Thyroid gland (tissue), 4 donors: ENCODE data around the gene RNF31. TPM values are rescaled to one million over a fixed set of nuclear protein-coding genes. Genes with fewer than 3 reads are reported as not detected.
A peak's percentile ranks its signal among the peaks of the same experiment; 100 is the strongest.
"Not testable (repeated sequence)": the region's sequence is repeated elsewhere in the genome, so short reads cannot be mapped to it uniquely, and the experiment has no call there.

ENCODE experiments used
- DNase-seq, 2 donors: peaks; one replicate each; pipeline ENCODE4 v3.0.0-alpha.2; 2019
- H3K27ac ChIP-seq, 3 donors: fragments of 200-600 bp; sonication (generic); 1 replicate in 2 of 3; 2 replicates in 1 of 3; pipeline ENCODE4 v1.5.1; 2016 to 2019; ENCODE audit warnings: mild to moderate bottlenecking in 1 of 3, moderate library complexity in 1 of 3
- H3K27me3 ChIP-seq: fragments of 200-600 bp; sonication (generic); one replicate; pipeline ENCODE4 v1.5.1; 2019
- H3K36me3 ChIP-seq, 2 donors: fragments of 200-600 bp; sonication (generic); one replicate each; pipeline ENCODE4 v1.5.1; 2016 to 2019
- H3K4me1 ChIP-seq, 2 donors: fragments of 200-600 bp; sonication (generic); one replicate each; pipeline ENCODE4 v1.5.1; 2017 to 2019
- H3K4me3 ChIP-seq, 3 donors: fragments of 200-600 bp; sonication (generic); replicated peaks in 1 of 3; 1 replicate in 2 of 3; 2 replicates in 1 of 3; pipeline ENCODE4 v1.5.1; 2016; ENCODE audit warnings: mild to moderate bottlenecking in 1 of 3
- H3K9me3 ChIP-seq: fragments of 200-600 bp; sonication (generic); one replicate; pipeline ENCODE4 v1.5.1; 2017
- POLR2A ChIP-seq, 2 donors: fragments of 450-650 bp; IDR thresholded peaks; one replicate each; pipeline ENCODE4 v1.6.1; 2017; ENCODE audit warnings: antibody characterized with exemption in 2 of 2, mild to moderate bottlenecking in 2 of 2, moderate library complexity in 1 of 2
- WGBS, 2 donors: methylation state at CpG; one replicate each; pipeline ENCODE4 v1.1.5; 2017; 5-methylcytosine and 5-hydroxymethylcytosine counted together
- intact Hi-C: fragments of 100-400 bp; cut with DNase I; formaldehyde crosslinking; loops from one replicate; pipeline ENCODE4 v1.15.1; 2023
- total RNA-seq, 4 donors: library from RNA; depleted of rRNA; stranded (reverse); fragments of >200 nt; gene quantifications; one replicate each; pipeline ENCODE4 v1.2.3, GENCODE V29; 2016
- TF ChIP-seq, protein P1 (sequence below), 6 experiments: fragments of 200-600 bp in 3 of 6; fragments of 450-650 bp in 3 of 6; sonication (generic) in 3 of 6; IDR thresholded peaks; one replicate each; pipeline ENCODE4 v1.5.1; 2016 to 2019; ENCODE audit warnings: antibody characterized with exemption in 6 of 6, mild to moderate bottlenecking in 2 of 6, inconsistent platforms in 1 of 6, moderate library complexity in 1 of 6

The RNF31 gene
- total RNA-seq, 4 donors from 2014 or later = 30.6 to 106 (median 67.6) TPM

DNA sequence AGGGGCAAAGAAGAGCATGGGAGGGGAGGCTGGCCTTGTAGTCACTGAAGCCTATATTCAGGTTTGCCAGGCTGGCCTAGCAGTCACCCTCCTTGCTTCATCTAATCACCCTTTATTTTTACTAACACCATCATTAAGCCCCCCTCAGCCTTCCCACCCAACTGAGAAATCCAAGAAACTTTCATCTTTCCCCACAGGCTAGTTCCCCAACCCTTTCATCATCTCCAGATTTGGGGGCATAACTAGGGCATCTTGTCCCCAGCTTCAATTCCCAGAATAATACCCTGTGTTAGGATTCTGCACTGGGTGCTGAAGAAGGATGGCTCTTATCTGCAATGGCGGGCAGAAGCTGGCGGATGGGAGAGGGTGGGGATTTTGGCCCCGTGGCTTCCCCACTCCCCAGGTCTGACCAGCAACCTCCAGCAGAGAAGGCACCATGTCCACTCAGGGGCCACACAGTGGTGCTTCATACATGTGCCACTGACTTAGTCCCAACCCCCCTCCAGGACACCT, 46.3 kb upstream of the RNF31 start:
- Histone ChIP-seq H3K27me3 (no peaks in the 10 kb centered on the region), H3K27ac (no peak overlapping the region), H3K9me3 (no peaks in the 10 kb centered on the region), H3K4me1 (peaks cover 5 to 7% of the 10 kb centered on the region in 2 donors), H3K4me3 (no peak overlapping the region), H3K36me3 (peaks cover 0 to 18% of the 10 kb centered on the region in 2 donors)
- intact Hi-C loops = no loop called here
- DNase-seq = no peak
- TF ChIP-seq POLR2A (IDR thresholded peaks at IDR 0.05) = no peak
- TF ChIP-seq, protein P1, sequence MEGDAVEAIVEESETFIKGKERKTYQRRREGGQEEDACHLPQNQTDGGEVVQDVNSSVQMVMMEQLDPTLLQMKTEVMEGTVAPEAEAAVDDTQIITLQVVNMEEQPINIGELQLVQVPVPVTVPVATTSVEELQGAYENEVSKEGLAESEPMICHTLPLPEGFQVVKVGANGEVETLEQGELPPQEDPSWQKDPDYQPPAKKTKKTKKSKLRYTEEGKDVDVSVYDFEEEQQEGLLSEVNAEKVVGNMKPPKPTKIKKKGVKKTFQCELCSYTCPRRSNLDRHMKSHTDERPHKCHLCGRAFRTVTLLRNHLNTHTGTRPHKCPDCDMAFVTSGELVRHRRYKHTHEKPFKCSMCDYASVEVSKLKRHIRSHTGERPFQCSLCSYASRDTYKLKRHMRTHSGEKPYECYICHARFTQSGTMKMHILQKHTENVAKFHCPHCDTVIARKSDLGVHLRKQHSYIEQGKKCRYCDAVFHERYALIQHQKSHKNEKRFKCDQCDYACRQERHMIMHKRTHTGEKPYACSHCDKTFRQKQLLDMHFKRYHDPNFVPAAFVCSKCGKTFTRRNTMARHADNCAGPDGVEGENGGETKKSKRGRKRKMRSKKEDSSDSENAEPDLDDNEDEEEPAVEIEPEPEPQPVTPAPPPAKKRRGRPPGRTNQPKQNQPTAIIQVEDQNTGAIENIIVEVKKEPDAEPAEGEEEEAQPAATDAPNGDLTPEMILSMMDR (IDR thresholded peaks at IDR 0.05) = no peak
- WGBS, 2 donors = 93 to 100% methylated on average over 3 of the region's 3 CpGs

DNA sequence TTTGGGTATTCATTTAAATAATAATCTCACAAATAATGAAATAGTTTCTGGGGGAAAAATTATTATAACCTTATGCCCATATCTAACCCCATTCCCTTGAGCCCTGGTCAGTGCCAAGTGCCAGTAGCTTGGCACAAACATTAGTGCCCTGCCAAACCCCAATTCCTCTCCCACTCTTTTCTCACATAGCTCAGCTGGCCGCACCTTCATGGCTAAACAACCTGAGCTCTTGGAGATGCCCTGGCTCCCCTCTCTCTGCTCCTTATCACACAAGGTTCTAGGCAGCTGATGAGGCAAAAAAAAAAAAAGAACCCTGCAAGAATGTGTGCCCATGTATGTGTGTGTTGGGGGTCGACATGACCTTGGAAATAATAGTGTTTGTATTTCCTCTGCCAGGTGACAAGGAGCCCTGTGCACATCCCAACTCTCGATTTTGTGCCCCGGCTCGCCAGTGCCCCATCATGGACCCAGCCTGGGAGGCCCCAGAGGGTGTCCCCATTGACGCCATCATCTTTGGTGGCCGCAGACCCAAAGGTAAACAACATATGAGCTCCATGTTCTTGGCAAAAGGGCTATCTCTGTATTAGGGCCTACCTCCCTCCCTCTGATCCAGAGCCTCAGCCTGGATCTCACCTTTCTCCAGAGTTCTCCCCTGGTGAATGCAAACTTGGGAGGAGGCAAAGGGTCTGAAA, 44.8 kb upstream of the RNF31 start:
- Histone ChIP-seq H3K4me3 (no peak overlapping the region), H3K9me3 (no peaks in the 10 kb centered on the region), H3K27me3 (no peaks in the 10 kb centered on the region), H3K27ac (no peak overlapping the region), H3K4me1 (peaks cover 15 to 21% of the 10 kb centered on the region in 2 donors), H3K36me3 (peaks cover 0 to 18% of the 10 kb centered on the region in 2 donors)
- 84 to 92% methylated on average over 7 of the region's 7 CpGs for WGBS, 2 donors
- no peak for DNase-seq
- no peak for TF ChIP-seq POLR2A (IDR thresholded peaks at IDR 0.05)
- intact Hi-C loops = no loop called here

DNA sequence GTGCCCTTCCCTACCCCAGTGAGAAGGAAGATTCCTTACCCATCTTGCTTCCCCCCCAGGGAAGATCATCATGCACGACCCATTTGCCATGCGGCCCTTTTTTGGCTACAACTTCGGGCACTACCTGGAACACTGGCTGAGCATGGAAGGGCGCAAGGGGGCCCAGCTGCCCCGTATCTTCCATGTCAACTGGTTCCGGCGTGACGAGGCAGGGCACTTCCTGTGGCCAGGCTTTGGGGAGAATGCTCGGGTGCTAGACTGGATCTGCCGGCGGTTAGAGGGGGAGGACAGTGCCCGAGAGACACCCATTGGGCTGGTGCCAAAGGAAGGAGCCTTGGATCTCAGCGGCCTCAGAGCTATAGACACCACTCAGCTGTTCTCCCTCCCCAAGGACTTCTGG, 43.8 kb upstream of the RNF31 start:
- Histone ChIP-seq H3K9me3 (no peaks in the 10 kb centered on the region), H3K27me3 (no peaks in the 10 kb centered on the region), H3K4me3 (no peak overlapping the region), H3K4me1 (peaks cover 15 to 25% of the 10 kb centered on the region in 2 donors), H3K27ac (no peak overlapping the region), H3K36me3 (peaks cover 0 to 12% of the 10 kb centered on the region in 2 donors)
- intact Hi-C loops = no loop called here
- WGBS, 2 donors = 90 to 93% methylated on average over 6 to 12 of the region's 13 CpGs
- no peak for DNase-seq
- no peak for TF ChIP-seq POLR2A (IDR thresholded peaks at IDR 0.05)
- TF ChIP-seq, protein P1 (IDR thresholded peaks at IDR 0.05) = no peak

DNA sequence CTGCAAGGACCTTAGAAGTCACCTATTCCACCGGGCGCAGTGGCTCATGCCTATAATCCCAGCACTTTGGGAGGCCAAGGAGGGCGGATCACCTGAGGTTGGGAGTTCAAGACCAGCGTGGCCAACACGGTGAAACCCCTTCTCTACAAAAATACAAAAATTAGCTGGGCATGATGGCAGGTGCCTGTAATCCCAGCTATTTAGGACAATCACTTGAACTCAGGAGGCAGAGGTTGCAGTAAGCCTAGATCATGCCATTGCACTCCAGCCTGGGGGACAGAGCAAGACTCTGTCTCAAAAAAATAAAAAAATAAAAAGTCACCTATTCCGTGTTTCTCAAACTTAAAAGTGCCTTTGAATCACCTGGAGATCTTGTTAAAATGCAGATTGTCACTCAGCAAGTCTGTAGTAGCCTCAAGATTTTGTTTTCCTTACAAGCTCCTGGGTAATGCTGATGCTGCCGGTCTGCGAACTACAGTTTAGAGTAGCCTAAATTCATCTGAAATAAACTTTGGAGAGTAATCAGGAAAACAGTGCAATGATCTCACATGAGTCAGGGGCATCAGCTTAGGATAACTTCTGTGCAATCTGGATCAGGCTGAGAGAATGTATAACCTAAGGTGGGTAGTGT, 41.6 kb upstream of the RNF31 start:
- Histone ChIP-seq H3K4me1 (peaks cover 15 to 28% of the 10 kb centered on the region in 2 donors), H3K27ac (peak overlapping the region; percentile 77 to 88 (median 79))
- intact Hi-C loops = loop anchor here (5.0 kb wide), 1 partner anchor 48 kb away; no protein-coding TSS in a partner anchor
- DNase-seq, H3K36me3 ChIP-seq, H3K9me3 ChIP-seq, H3K4me3 ChIP-seq, H3K27me3 ChIP-seq: not testable (repeated sequence)
- 78 to 82% methylated on average over 8 of the region's 8 CpGs for WGBS, 2 donors

DNA sequence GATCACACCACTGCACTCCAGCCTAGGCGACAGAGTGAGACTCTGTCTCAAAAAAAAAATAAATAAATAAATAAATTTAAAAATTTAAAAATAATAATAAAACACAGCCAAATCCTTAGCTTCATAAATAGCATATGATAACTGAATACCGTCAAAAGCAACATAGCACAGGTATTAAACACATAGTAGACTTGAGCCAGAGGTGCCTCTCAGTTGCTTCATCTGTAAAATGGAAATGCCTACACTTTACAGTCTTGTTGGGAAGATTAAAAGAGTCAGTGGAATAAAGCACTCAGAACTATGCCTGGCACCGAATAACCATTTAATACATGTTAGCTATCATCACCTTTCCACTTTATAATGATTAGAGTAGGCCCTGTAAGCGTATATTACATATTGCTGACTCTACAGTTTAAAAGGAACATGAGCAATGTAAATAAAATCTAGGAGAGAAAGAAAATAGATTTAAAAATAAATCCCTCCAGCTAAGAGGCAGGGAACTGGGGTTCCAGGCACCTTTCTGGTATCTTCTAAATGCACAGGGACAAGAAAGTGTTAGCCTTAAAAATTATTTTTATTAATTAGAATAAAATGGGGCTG, 40.5 kb upstream of the RNF31 start:
- H3K27me3 ChIP-seq = no peaks in the 10 kb centered on the region
- peak overlapping the region; percentile 77 to 88 (median 79) for H3K27ac ChIP-seq
- no peak for DNase-seq
- peaks cover 0 to 5% of the 10 kb centered on the region in 2 donors for H3K36me3 ChIP-seq
- H3K4me3 ChIP-seq = no peak overlapping the region
- WGBS, 2 donors = 71 to 74% methylated on average over 4 of the region's 4 CpGs
- H3K9me3 ChIP-seq = no peaks in the 10 kb centered on the region
- peaks cover 15 to 28% of the 10 kb centered on the region in 2 donors for H3K4me1 ChIP-seq
- TF ChIP-seq, protein P1 (IDR thresholded peaks at IDR 0.05) = no peak
- no peak for TF ChIP-seq POLR2A (IDR thresholded peaks at IDR 0.05)
- intact Hi-C loops = loop anchor here (5.0 kb wide), 1 partner anchor 49 kb away; no protein-coding TSS in a partner anchor
